Measurements from ENCODE around the gene DSG2.

The DSG2 gene

GRCh38 chr18:31583185-31583854 is 85.3 kb downstream of the DSG2 start:
- no peak for DNase-seq (ENCODE audit: low read depth)
- no peak overlapping the region for H3K4me3 ChIP-seq (ENCODE audit: low read depth, low read length)
- TF ChIP-seq CTCF (IDR thresholded peaks at IDR 0.05; ENCODE audit: low read depth, low read length, missing control alignments) = no peak

DNA sequence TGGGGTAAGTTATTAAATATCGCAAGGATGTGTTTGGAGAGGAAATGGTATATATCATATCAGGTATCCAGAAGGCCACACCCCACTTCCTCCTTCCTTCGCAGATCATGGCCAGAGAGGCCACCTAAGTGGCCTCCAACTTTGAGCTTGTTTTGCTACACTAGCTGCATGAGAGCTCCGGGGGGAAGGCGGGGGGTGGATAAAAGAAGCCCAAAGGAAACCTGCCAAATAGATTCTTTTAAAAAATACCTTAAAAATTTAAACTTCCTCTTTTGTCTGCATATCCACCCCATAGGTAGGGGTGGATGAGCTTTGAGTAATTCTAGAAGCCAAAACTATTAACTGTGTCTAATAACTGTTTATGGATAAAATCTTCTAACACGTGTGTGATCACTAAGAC is 88.0 kb downstream of the DSG2 start:
- DNase-seq (ENCODE audit: low read depth) = no peak
- no peak overlapping the region for H3K4me3 ChIP-seq (ENCODE audit: low read depth, low read length)
- TF ChIP-seq CTCF (IDR thresholded peaks at IDR 0.05; ENCODE audit: low read depth, low read length, missing control alignments) = no peak

DNA sequence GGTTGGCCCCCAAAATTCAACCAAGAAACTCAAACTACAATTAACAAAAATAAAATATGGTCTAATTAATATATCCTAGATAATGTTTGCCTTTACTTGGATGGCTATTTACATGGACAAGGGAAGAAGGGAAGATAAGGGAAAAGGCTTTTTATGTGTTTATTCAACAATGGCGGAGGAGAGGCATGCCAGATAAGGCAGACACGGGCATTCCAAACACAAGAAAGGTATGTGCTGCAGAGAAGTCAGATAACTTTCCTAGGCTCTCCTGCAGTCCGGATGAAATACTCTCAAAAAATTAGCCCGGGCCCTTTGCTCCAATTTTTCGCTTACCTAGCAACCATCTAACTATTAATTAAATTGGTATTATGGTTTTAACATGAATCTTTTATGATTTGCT is 88.6 kb downstream of the DSG2 start:
- no peak for TF ChIP-seq CTCF (IDR thresholded peaks at IDR 0.05; ENCODE audit: low read depth, low read length, missing control alignments)
- no peak for DNase-seq (ENCODE audit: low read depth)
- no peak overlapping the region for H3K4me3 ChIP-seq (ENCODE audit: low read depth, low read length)

DNA sequence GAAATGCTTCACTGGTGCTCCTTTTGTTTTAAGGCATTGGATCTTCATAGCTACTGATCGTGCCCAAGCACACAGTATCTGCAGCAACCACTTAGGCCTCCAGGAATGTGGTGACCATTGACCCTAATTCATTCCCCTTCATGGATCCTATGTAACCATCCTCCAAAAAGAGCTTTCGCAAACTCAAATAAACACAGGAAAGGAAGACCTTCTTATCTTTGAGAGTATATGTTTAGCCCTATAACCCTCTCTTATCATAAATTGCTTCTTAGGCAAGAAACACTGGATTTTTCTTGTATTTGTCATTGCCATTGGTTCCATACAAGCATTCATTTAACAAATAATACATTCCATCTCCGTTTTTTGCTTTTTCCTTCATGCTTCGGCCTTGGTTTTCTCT is 89.6 kb downstream of the DSG2 start:
- DNase-seq (ENCODE audit: low read depth) = no peak
- H3K4me3 ChIP-seq (ENCODE audit: low read depth, low read length) = no peak overlapping the region
- TF ChIP-seq CTCF (IDR thresholded peaks at IDR 0.05; ENCODE audit: low read depth, low read length, missing control alignments) = no peak

- H3K4me3 ChIP-seq (ENCODE audit: low read depth, low read length) = no peak overlapping the region
- no peak for TF ChIP-seq CTCF (IDR thresholded peaks at IDR 0.05; ENCODE audit: low read depth, low read length, missing control alignments)
- no peak for DNase-seq (ENCODE audit: low read depth)
Observed at GRCh38 chr18:31590570-31590969, 92.6 kb downstream of the DSG2 start.

- no peak for TF ChIP-seq CTCF (IDR thresholded peaks at IDR 0.05; ENCODE audit: low read depth, low read length, missing control alignments)
- H3K4me3 ChIP-seq (ENCODE audit: low read depth, low read length) = no peak overlapping the region
- DNase-seq (ENCODE audit: low read depth) = no peak
Observed at GRCh38 chr18:31591113-31591512, 93.1 kb downstream of the DSG2 start.

- H3K4me3 ChIP-seq (ENCODE audit: low read depth, low read length) = no peak within 1 kb of the TSS
- DNase-seq (ENCODE audit: low read depth) = no peak
- no peak for TF ChIP-seq CTCF (IDR thresholded peaks at IDR 0.05; ENCODE audit: low read depth, low read length, missing control alignments)
Observed at GRCh38 chr18:31591628-31592027, 93.7 kb downstream of the DSG2 start, which contains the start of gene TTR. Gene TTR (plus strand): TSS chr18:31591877. CDS start chr18:31591903, 26 bp downstream.
